ENCODE measurements around the gene OPTN. TPM values are rescaled to one million over a fixed set of nuclear protein-coding genes. Genes with fewer than 3 reads are reported as not detected.
"Not testable (repeated sequence)": the region's sequence is repeated elsewhere in the genome, so short reads cannot be mapped to it uniquely, and the experiment has no call there.

Gene OPTN
- 116 TPM for total RNA-seq
- long read RNA-seq, transcript OPTN-203 (16 exons, 3,521 nt) = minor isoform, 6 of 723 reads
- long read RNA-seq, transcript OPTN-205 (14 exons, 3,321 nt) = major isoform, 272 of 723 reads
- long read RNA-seq, transcript OPTN-202 (15 exons, 3,400 nt) = minor isoform, 25 of 723 reads
- long read RNA-seq, transcript OPTN-204 (16 exons, 3,488 nt) = minor isoform, 5 of 723 reads
- long read RNA-seq, partial matches to known transcripts = 246 of 723 reads
- long read RNA-seq, other reads (novel, unspliced or antisense) = 169 of 723 reads

- peak; percentile 93 for DNase-seq (ENCODE audit: low spot score)
These were observed at the start of gene OPTN for GRCh38 chr10:13099666-13100348. Gene OPTN, plus strand, starts transcription at chr10:13100163. Its CDS starts 8,960 bp downstream, at chr10:13109123.

- no peak for DNase-seq (ENCODE audit: low spot score)
These were observed 48.8 kb upstream of the OPTN start for GRCh38 chr10:13051126-13051694.

- not testable (repeated sequence) for DNase-seq (ENCODE audit: low spot score)
These were observed 46.8 kb upstream of the OPTN start for GRCh38 chr10:13053208-13053607.

GRCh38 chr10:13053794-13054462, 46.0 kb upstream of the OPTN start:
- DNase-seq (ENCODE audit: low spot score) = no peak

GRCh38 chr10:13054844-13055243, 45.1 kb upstream of the OPTN start:
- DNase-seq (ENCODE audit: low spot score) = no peak

- no peak for DNase-seq (ENCODE audit: low spot score)
These were observed 43.4 kb upstream of the OPTN start for GRCh38 chr10:13056456-13057077.

GRCh38 chr10:13062803-13063202, 37.2 kb upstream of the OPTN start:
- no peak for DNase-seq (ENCODE audit: low spot score)

GRCh38 chr10:13066527-13066926, 33.4 kb upstream of the OPTN start:
- no peak for DNase-seq (ENCODE audit: low spot score)

- no peak for DNase-seq (ENCODE audit: low spot score)
These were observed 32.5 kb upstream of the OPTN start for GRCh38 chr10:13067431-13067830.

GRCh38 chr10:13068071-13068470, 31.9 kb upstream of the OPTN start:
- DNase-seq (ENCODE audit: low spot score) = no peak

- no peak for DNase-seq (ENCODE audit: low spot score)
These were observed 31.5 kb upstream of the OPTN start for GRCh38 chr10:13068484-13068883.

GRCh38 chr10:13072339-13072738, 27.6 kb upstream of the OPTN start:
- DNase-seq (ENCODE audit: low spot score) = no peak

- no peak for DNase-seq (ENCODE audit: low spot score)
These were observed 25.2 kb upstream of the OPTN start for GRCh38 chr10:13074563-13075451.

- no peak for DNase-seq (ENCODE audit: low spot score)
These were observed 20.8 kb upstream of the OPTN start for GRCh38 chr10:13078912-13079775.

- DNase-seq (ENCODE audit: low spot score) = no peak
These were observed 20.2 kb upstream of the OPTN start for GRCh38 chr10:13079776-13080050.

GRCh38 chr10:13080643-13081042, 19.3 kb upstream of the OPTN start:
- no peak for DNase-seq (ENCODE audit: low spot score)

- not testable (repeated sequence) for DNase-seq (ENCODE audit: low spot score)
These were observed 16.3 kb upstream of the OPTN start for GRCh38 chr10:13083700-13084099.

GRCh38 chr10:13086056-13086455, 13.9 kb upstream of the OPTN start:
- DNase-seq (ENCODE audit: low spot score) = no peak

- DNase-seq (ENCODE audit: low spot score) = no peak
These were observed 12.4 kb upstream of the OPTN start for GRCh38 chr10:13087601-13087985.

Measured in mesenteric fat pad (tissue), 1 donor.